HG02973 (cell line): ENCODE results near the gene RUVBL1.

ENCODE experiments used
- ATAC-seq: cut with Tn5 transposase; IDR thresholded peaks from one replicate; pipeline ENCODE4 v1.9.1; 2021; ENCODE audit warnings: moderate library complexity; ENCODE audit not compliant: unreplicated experiment

RUVBL1 gene

GRCh38 chr3:128143496-128143895 is 19.9 kb upstream of the RUVBL1 start:
- ATAC-seq, result no peak

GRCh38 chr3:128133273-128133883 is 9.8 kb upstream of the RUVBL1 start:
- no peak for ATAC-seq

- ATAC-seq, result no peak
Measured at GRCh38 chr3:128131897-128132646, 8.5 kb upstream of the RUVBL1 start.

- ATAC-seq, result no peak
Measured at GRCh38 chr3:128128251-128128650, 4.6 kb upstream of the RUVBL1 start.

GRCh38 chr3:128127236-128127635 is 3.6 kb upstream of the RUVBL1 start:
- no peak for ATAC-seq

GRCh38 chr3:128123156-128123537 is 465 bp downstream of the RUVBL1 start:
- ATAC-seq, result no peak

GRCh38 chr3:128122013-128122412 is 1.6 kb downstream of the RUVBL1 start:
- no peak for ATAC-seq

- ATAC-seq, result no peak
Measured at GRCh38 chr3:128113817-128114794, 9.5 kb downstream of the RUVBL1 start.

- ATAC-seq, result no peak
Measured at GRCh38 chr3:128112357-128112968, 11.1 kb downstream of the RUVBL1 start.

- no peak for ATAC-seq
Measured at GRCh38 chr3:128111147-128111546, 12.5 kb downstream of the RUVBL1 start.

GRCh38 chr3:128107834-128108233 is 15.8 kb downstream of the RUVBL1 start:
- ATAC-seq, result no peak

- ATAC-seq, result no peak
Measured at GRCh38 chr3:128103136-128103676, 20.4 kb downstream of the RUVBL1 start.

- ATAC-seq, result no peak
Measured at GRCh38 chr3:128100638-128101037, 23.0 kb downstream of the RUVBL1 start.

GRCh38 chr3:128100161-128100560 is 23.5 kb downstream of the RUVBL1 start:
- ATAC-seq, result no peak

GRCh38 chr3:128098234-128098633 is 25.4 kb downstream of the RUVBL1 start:
- ATAC-seq, result no peak

- ATAC-seq, result peak; percentile 81
Measured at GRCh38 chr3:128095222-128095703, 28.3 kb downstream of the RUVBL1 start.

GRCh38 chr3:128094295-128095151 is 29.1 kb downstream of the RUVBL1 start:
- ATAC-seq, result no peak

GRCh38 chr3:128091586-128091985 is 32.0 kb downstream of the RUVBL1 start:
- no peak for ATAC-seq

- ATAC-seq, result no peak
Measured at GRCh38 chr3:128089135-128089534, 34.5 kb downstream of the RUVBL1 start.

- ATAC-seq, result no peak
Measured at GRCh38 chr3:128084675-128085021, 39.0 kb downstream of the RUVBL1 start.
